GM12872 (cell line): Measurements from ENCODE around the gene CHST9.

Source experiments
- CTCF ChIP-seq: IDR thresholded peaks from 3 replicates; pipeline ENCODE4 v1.5.1; 2011; ENCODE audit warnings: low read depth, mild to moderate bottlenecking, low read length, moderate library complexity; ENCODE audit not compliant: insufficient read depth

CHST9 gene

DNA sequence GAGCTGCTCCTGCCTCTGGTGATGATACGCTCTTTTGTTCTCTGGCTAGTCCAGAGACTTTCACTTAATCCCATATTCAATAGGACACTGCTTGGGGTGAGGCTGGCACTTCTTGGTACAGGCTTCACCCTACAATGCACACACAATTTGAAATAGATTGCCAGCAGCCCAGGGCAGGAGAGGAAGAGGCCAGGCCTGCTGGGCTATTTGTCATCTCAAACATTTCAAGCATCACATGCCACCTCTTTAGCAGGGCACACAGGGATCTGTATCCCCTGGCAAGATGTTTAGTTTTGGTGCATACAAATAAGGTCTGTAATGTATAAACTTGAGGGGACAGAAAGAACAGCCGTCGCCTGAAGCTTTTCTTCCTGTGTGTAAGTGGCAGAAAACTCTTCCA, 120.4 kb downstream of the CHST9 start:
- TF ChIP-seq CTCF: no peak

- no peak for TF ChIP-seq CTCF
Observed at GRCh38 chr18:27062802-27063201, 122.3 kb downstream of the CHST9 start.

DNA sequence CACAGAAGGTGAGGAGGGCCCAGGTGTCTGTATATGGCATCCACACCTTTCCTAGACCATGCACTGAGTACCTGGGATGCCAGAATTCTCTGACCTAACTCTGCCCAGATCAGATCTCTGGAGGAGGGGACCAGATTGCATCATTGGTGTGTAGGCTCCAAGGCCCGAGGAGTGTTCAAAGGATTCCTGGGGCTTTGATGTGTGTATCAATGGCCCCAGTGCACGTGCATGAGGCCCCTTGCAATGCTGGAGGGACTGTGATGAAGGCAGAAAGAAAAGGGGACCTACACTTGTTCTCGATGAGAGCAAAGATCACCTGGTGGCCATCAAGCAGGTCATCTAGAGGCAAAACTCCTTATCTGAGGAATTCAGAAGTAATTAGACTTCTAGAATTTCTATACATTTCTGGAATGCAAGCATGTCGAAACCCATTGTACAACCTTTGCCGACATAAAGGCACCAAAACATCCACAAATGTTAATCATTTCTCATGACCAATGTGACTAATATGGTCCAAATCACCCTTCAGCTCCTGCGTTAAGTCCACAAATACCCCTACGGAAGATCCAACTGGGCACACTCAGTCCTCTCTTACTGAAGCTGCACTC, 123.5 kb downstream of the CHST9 start:
- TF ChIP-seq CTCF: no peak

DNA sequence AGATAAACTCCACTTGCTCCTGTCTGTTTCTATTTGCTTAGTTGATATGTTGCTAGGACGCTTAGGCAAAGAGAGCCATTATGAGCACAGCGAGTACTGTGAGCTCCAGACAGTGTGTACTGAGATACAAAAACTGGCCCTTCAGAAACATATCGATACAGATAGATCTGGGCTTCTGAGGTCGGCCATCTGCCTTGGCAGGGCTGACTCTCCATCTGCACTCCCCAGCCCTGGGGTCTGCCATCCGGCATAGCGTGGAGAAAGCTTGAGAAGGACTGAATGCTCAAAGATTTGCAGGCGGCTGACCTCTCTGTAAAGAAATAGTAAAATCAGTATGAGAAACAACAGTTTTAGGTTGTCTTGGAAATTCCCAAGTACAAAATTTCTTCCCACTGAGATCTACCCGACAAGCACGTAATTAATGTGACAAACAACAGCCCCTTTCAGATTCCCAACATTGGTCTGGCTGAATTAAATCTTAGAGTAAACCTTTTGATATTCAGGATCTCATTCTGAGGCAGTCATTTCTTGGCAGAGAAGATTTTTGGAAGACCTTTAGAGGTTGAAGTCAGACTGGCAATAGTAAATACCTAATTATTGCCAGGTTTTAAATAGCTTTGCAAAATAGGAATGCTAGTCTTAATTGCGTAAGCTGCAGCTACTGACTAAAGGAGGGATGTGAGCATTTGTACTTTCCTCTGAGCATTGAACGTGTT, 127.4 kb downstream of the CHST9 start:
- no peak for TF ChIP-seq CTCF

- no peak for TF ChIP-seq CTCF
Observed at GRCh38 chr18:27054926-27055325, 130.2 kb downstream of the CHST9 start.

DNA sequence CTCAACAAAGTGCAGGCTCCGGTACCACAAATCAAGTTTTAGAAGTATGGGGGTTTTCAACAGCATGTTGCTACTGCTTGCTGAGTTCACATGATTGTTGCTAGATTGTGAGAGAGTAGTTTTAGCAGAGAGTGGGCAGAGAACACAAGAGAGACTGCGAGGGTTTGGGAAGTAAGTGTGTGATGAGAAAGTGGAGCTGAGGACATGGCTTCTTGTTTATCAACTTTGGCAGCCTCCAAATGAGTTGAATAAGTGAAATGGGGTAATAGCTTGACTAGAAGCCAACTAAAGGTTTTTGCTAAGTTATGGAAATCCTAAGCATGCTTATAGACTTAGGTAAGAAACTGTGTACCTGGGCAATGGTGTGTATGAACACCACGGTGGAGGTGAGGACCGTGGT, 135.1 kb downstream of the CHST9 start:
- TF ChIP-seq CTCF: no peak

GRCh38 chr18:27045342-27045741, 139.8 kb downstream of the CHST9 start:
- TF ChIP-seq CTCF: no peak
